ENCODE results near the gene XYLB. TPM values are rescaled to one million over a fixed set of nuclear protein-coding genes. Genes with fewer than 3 reads are reported as not detected.

Gene XYLB
- total RNA-seq, 1 donor from 2014 or later = 1.9 TPM

GRCh38 chr3:38314112-38314763 is 32.3 kb upstream of the XYLB start:
- no peak for DNase-seq (ENCODE audit: low read depth)
- Histone ChIP-seq H3K27me3 (ENCODE audit: control insufficient read depth, insufficient read depth, low read length) (peaks cover 3% of the 10 kb centered on the region), H3K36me3 (ENCODE audit: control insufficient read depth, insufficient read depth, low read length) (no peaks in the 10 kb centered on the region), H3K4me3 (ENCODE audit: low read depth, low read length) (no peak overlapping the region)
- TF ChIP-seq CTCF (IDR thresholded peaks at IDR 0.05; ENCODE audit: insufficient read depth, low read length, poor library complexity, severe bottlenecking) = no peak

GRCh38 chr3:38314764-38315487 is 31.7 kb upstream of the XYLB start:
- H3K27me3 ChIP-seq (ENCODE audit: control insufficient read depth, insufficient read depth, low read length) = peaks cover 3% of the 10 kb centered on the region
- no peak for TF ChIP-seq CTCF (IDR thresholded peaks at IDR 0.05; ENCODE audit: insufficient read depth, low read length, poor library complexity, severe bottlenecking)
- DNase-seq (ENCODE audit: low read depth) = no peak
- H3K4me3 ChIP-seq (ENCODE audit: low read depth, low read length) = no peak overlapping the region
- H3K36me3 ChIP-seq (ENCODE audit: control insufficient read depth, insufficient read depth, low read length) = no peaks in the 10 kb centered on the region

- H3K36me3 ChIP-seq (ENCODE audit: control insufficient read depth, insufficient read depth, low read length) = no peaks in the 10 kb centered on the region
- no peak for DNase-seq (ENCODE audit: low read depth)
- no peak overlapping the region for H3K4me3 ChIP-seq (ENCODE audit: low read depth, low read length)
- no peak for TF ChIP-seq CTCF (IDR thresholded peaks at IDR 0.05; ENCODE audit: insufficient read depth, low read length, poor library complexity, severe bottlenecking)
- peaks cover 3% of the 10 kb centered on the region for H3K27me3 ChIP-seq (ENCODE audit: control insufficient read depth, insufficient read depth, low read length)
Measured at GRCh38 chr3:38315488-38316230, 30.9 kb upstream of the XYLB start.

- Histone ChIP-seq H3K36me3 (ENCODE audit: control insufficient read depth, insufficient read depth, low read length) (no peaks in the 10 kb centered on the region), H3K27me3 (ENCODE audit: control insufficient read depth, insufficient read depth, low read length) (peaks cover 3% of the 10 kb centered on the region), H3K4me3 (ENCODE audit: low read depth, low read length) (no peak overlapping the region)
- no peak for TF ChIP-seq CTCF (IDR thresholded peaks at IDR 0.05; ENCODE audit: insufficient read depth, low read length, poor library complexity, severe bottlenecking)
- no peak for DNase-seq (ENCODE audit: low read depth)
Measured at GRCh38 chr3:38316356-38317191, 30.0 kb upstream of the XYLB start.

- DNase-seq (ENCODE audit: low read depth) = no peak
- H3K27me3 ChIP-seq (ENCODE audit: control insufficient read depth, insufficient read depth, low read length) = peaks cover 3% of the 10 kb centered on the region
- no peaks in the 10 kb centered on the region for H3K36me3 ChIP-seq (ENCODE audit: control insufficient read depth, insufficient read depth, low read length)
- H3K4me3 ChIP-seq (ENCODE audit: low read depth, low read length) = no peak overlapping the region
- TF ChIP-seq CTCF (IDR thresholded peaks at IDR 0.05; ENCODE audit: insufficient read depth, low read length, poor library complexity, severe bottlenecking) = no peak
Measured at GRCh38 chr3:38317192-38317759, 29.3 kb upstream of the XYLB start.
